ENCODE data around the gene CLCN2.

DNA sequence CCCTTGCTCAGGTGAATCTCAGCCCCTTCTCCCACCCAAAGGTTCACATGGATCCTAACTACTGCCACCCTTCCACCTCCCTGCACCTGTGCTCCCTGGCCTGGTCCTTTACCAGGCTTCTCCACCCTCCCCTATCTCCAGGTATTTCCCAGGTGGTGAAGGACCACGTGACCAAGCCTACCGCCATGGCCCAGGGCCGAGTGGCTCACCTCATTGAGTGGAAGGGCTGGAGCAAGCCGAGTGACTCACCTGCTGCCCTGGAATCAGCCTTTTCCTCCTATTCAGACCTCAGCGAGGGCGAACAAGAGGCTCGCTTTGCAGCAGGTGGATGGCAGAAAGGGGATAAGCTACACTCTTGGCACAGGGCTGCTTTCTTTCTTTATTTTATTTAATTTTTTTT lies 19.5 kb downstream of the CLCN2 start:
- TF ChIP-seq POLR2A (IDR thresholded peaks at IDR 0.05; ENCODE audit: extremely low read depth, insufficient read length) (no peak), MAX (IDR thresholded peaks at IDR 0.05; ENCODE audit: low read depth, low read length) (no peak)

All from NB4 (cell line).